Inferior parietal cortex (tissue), 1 donor: Measurements from ENCODE around the gene DNASE1L2.
A peak's percentile ranks its signal among the peaks of the same experiment; 100 is the strongest.

ENCODE experiments used
- DNase-seq: peaks from one replicate; pipeline ENCODE4 v3.0.0-alpha.2; 2016; ENCODE audit errors: extremely low spot score

The DNASE1L2 gene

GRCh38 chr16:2223942-2224486 is 12.2 kb upstream of the DNASE1L2 start:
- peak; percentile 8 for DNase-seq

GRCh38 chr16:2226245-2226793 is 9.9 kb upstream of the DNASE1L2 start:
- no peak for DNase-seq

GRCh38 chr16:2226918-2227317 is 9.3 kb upstream of the DNASE1L2 start:
- no peak for DNase-seq

GRCh38 chr16:2228161-2228824 is 8.0 kb upstream of the DNASE1L2 start:
- no peak for DNase-seq

GRCh38 chr16:2229091-2229490 is 7.2 kb upstream of the DNASE1L2 start:
- no peak for DNase-seq

GRCh38 chr16:2229632-2230250 is 6.5 kb upstream of the DNASE1L2 start:
- no peak for DNase-seq

GRCh38 chr16:2230376-2230775 is 5.9 kb upstream of the DNASE1L2 start:
- DNase-seq, result no peak

- no peak for DNase-seq
These were observed 5.0 kb upstream of the DNASE1L2 start for GRCh38 chr16:2231016-2231931.

- no peak for DNase-seq
These were observed 3.9 kb upstream of the DNASE1L2 start for GRCh38 chr16:2232094-2232990.

GRCh38 chr16:2233046-2233775 is 3.0 kb upstream of the DNASE1L2 start:
- no peak for DNase-seq

GRCh38 chr16:2233872-2234812 is 2.1 kb upstream of the DNASE1L2 start:
- no peak for DNase-seq

GRCh38 chr16:2234813-2235170 is 1.5 kb upstream of the DNASE1L2 start:
- no peak for DNase-seq

GRCh38 chr16:2235234-2235651 is 1.0 kb upstream of the DNASE1L2 start:
- no peak for DNase-seq

GRCh38 chr16:2235695-2236336 is 428 bp upstream of the DNASE1L2 start:
- DNase-seq, result no peak

GRCh38 chr16:2237102-2237482 is 848 bp downstream of the DNASE1L2 start:
- DNase-seq, result no peak

GRCh38 chr16:2237493-2238149 is 1.4 kb downstream of the DNASE1L2 start:
- no peak for DNase-seq

GRCh38 chr16:2238150-2238837 is 2.0 kb downstream of the DNASE1L2 start:
- no peak for DNase-seq
